Mucosa of rectum (tissue), 2 donors: ENCODE results near the gene CELSR1.

Source experiments
- H3K27ac ChIP-seq, 2 donors: one replicate each; pipeline ENCODE4 v1.7.0; 2013; ENCODE audit warnings: inconsistent platforms in 2 of 2, low read depth in 2 of 2, low read length in 2 of 2
- H3K27me3 ChIP-seq, 2 donors: one replicate each; pipeline ENCODE4 v1.7.0; 2013; ENCODE audit warnings: low read length in 2 of 2; ENCODE audit not compliant: control insufficient read depth in 2 of 2, insufficient read depth in 2 of 2
- H3K36me3 ChIP-seq, 2 donors: one replicate each; pipeline ENCODE4 v1.7.0; 2013; ENCODE audit warnings: low read length in 2 of 2; ENCODE audit not compliant: control insufficient read depth in 2 of 2, insufficient read depth in 2 of 2
- H3K4me1 ChIP-seq, 2 donors: one replicate each; pipeline ENCODE4 v1.7.0; 2013; ENCODE audit warnings: low read length in 2 of 2, mild to moderate bottlenecking in 1 of 2; ENCODE audit not compliant: control insufficient read depth in 2 of 2, insufficient read depth in 2 of 2
- H3K4me3 ChIP-seq, 2 donors: one replicate each; pipeline ENCODE4 v1.7.0; 2013; ENCODE audit warnings: low read length in 2 of 2
- H3K9ac ChIP-seq, 2 donors: one replicate each; pipeline ENCODE4 v1.7.0; 2013; ENCODE audit warnings: low read length in 2 of 2, low read depth in 1 of 2, mild to moderate bottlenecking in 1 of 2
- H3K9me3 ChIP-seq, 2 donors: one replicate each; pipeline ENCODE4 v1.7.0; 2013; ENCODE audit warnings: low read length in 2 of 2; ENCODE audit not compliant: control insufficient read depth in 2 of 2
- donor health status: healthy.
- donor health status: Normal muscosa, but diverticular disease.

CELSR1 gene

DNA sequence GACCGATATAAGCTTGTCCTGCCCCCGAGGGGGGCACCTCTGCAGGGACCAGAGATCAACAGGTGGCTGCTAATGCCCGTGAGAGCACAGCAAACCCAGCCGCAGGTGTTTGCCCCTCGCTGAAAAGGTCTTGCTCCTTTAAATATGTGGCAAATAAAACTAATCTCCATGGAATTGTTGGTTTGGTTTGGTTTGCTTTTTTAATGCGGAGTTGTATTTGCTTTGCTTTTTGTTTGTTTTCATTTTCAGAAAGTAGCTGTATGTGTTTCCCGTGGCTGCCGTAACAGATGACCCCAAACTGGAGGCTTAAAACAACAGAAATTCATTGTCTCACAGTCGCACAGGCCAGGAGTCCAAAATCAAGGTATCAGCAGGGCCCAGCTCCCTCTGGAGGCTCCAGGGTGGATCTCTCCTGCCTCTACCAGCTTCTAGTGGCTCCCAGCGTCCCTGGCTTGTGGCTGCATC lies 93.0 kb downstream of the CELSR1 start:
- H3K9me3 ChIP-seq, result no peaks in the 10 kb centered on the region
- H3K4me1 ChIP-seq, result peaks cover 6 to 15% of the 10 kb centered on the region in 2 donors
- H3K27ac ChIP-seq, result peak overlapping the region; percentile 23 to 63
- H3K9ac ChIP-seq, result peak overlapping the region in 1 of 2 donors; percentile 25
- H3K27me3 ChIP-seq, result no peaks in the 10 kb centered on the region
- no peak overlapping the region for H3K4me3 ChIP-seq
- no peaks in the 10 kb centered on the region for H3K36me3 ChIP-seq

DNA sequence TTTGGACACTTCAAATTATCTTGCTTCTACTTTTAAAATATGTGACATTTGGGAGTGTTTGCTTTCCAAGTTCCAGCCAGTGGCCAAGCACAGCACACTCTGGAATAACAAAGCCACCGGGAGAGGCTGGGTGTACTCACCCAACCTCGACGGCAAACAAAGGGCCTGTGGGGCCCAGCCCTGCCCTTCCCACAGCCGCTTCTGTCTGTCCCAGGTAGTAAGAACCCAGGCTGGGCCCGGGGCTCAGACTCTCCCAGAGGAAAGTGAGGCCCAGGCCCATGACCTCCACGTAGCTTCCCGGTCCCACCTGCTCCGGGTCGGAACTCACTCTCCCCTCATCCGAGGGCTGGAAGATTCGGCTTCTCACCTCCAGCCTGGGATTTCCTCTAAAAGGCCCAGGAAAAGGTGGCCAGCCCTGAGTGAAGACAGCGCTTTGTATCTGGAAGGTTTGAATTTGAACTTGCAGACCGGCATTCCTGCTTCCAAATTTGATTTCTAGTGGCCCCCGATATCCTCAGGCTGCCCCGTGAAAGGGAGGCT lies 93.5 kb downstream of the CELSR1 start:
- Histone ChIP-seq H3K27me3 (no peaks in the 10 kb centered on the region), H3K9me3 (no peaks in the 10 kb centered on the region), H3K9ac (peak overlapping the region in 1 of 2 donors; percentile 25), H3K27ac (peak overlapping the region; percentile 23 to 63), H3K36me3 (no peaks in the 10 kb centered on the region), H3K4me1 (peaks cover 6 to 15% of the 10 kb centered on the region in 2 donors), H3K4me3 (no peak overlapping the region)

DNA sequence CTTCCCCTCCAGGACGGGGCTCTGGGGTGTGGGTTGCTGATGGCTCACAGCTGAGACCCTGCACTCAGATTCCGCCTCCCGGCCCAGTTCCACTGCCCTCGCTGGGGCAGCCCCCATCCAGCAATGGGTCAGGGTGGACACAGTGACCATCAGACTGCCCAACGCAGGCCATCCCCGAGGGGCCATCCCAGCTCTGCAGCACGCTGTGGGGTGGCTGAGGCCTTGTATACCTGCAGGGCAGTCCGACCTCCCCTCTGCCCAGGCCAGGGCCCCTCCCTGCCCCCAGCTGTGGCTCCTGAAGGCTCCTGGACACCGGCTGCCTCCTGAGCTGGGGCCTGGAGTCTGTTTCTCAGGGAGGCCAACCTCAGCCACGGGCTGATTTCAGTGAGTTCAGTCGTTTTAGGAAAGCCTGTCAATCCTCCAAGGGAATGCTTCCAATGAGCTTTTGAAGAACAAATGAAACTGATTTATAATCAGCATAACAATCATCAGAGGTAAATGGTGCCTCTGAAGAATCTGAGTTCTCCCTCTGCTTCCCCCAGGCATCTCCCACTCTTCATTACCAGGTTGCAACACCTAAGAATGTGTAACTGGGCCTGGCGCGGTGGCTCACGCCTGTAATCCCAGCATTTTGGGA lies 95.1 kb downstream of the CELSR1 start:
- no peak overlapping the region for H3K4me3 ChIP-seq
- H3K4me1 ChIP-seq, result peaks cover 6 to 15% of the 10 kb centered on the region in 2 donors
- no peak overlapping the region for H3K9ac ChIP-seq
- no peaks in the 10 kb centered on the region for H3K27me3 ChIP-seq
- H3K36me3 ChIP-seq, result no peaks in the 10 kb centered on the region
- no peaks in the 10 kb centered on the region for H3K9me3 ChIP-seq
- no peak overlapping the region for H3K27ac ChIP-seq

DNA sequence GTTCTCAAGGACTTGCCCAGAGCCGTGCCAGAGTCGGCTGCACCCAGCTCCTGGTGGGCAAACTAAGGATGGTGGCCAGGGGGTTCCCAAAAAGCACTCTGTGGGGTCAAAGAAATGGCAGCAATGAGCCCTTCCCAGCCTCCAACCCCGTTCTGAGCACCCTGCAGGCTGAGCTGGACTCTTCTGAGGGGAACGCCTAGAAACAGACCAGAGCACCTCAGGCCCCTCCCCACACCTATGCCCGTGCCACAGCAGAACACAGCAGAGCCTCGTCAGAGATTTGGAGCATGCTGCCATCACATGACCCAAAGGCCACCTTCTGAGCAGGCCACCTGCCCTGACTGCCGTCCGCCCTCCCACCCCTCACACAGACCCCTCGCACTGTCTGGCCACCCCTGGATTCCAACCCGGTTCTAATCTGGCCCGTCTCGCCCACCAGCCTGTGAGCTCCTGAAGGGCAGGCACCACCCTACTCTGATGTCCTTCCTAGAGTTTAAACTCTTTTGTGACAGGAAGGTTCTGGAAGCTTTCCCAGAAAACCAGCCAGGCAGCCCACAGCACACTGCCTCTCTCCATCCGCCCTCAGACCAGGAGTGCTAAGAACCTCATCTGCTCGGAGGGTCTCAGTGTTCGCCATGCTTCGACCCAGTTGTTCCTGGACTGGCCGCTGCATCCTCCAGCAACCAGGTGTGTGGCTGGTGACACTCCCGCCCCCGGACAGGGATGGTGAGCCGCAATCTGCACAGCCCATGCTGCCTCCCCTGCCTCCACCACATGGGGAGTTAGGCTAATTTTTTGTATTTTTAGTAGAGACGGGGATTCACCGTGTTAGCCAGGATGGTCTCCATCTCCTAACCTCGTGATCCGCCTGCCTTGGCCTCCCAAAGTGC lies 97.6 kb downstream of the CELSR1 start:
- no peak overlapping the region for H3K4me3 ChIP-seq
- H3K9ac ChIP-seq, result no peak overlapping the region
- H3K4me1 ChIP-seq, result peaks cover 6 to 15% of the 10 kb centered on the region in 2 donors
- no peak overlapping the region for H3K27ac ChIP-seq
- no peaks in the 10 kb centered on the region for H3K27me3 ChIP-seq
- H3K9me3 ChIP-seq, result no peaks in the 10 kb centered on the region
- H3K36me3 ChIP-seq, result no peaks in the 10 kb centered on the region

DNA sequence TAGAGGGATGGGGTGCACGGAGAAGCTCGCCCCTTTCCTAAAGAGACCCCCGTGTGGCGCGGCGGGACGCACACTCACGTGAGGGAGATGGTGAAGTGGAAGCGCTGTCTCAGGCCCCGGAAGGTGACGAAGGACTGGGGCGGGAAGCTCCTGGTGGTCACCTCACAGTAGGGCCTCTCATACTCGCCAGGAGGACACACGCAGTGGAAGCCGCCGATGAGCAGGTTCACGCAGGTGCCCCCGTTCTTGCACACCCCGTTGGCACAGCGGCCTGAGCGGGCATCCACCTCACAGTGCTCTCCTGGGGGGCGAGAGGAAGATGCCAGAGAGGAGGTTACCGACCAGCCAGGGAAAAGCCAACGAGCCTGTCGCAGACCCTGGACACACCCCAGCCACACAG lies 98.3 kb downstream of the CELSR1 start:
- Histone ChIP-seq H3K36me3 (no peaks in the 10 kb centered on the region), H3K9ac (no peak overlapping the region), H3K27me3 (no peaks in the 10 kb centered on the region), H3K4me3 (no peak overlapping the region), H3K27ac (no peak overlapping the region), H3K9me3 (no peaks in the 10 kb centered on the region), H3K4me1 (peaks cover 6 to 11% of the 10 kb centered on the region in 2 donors)

DNA sequence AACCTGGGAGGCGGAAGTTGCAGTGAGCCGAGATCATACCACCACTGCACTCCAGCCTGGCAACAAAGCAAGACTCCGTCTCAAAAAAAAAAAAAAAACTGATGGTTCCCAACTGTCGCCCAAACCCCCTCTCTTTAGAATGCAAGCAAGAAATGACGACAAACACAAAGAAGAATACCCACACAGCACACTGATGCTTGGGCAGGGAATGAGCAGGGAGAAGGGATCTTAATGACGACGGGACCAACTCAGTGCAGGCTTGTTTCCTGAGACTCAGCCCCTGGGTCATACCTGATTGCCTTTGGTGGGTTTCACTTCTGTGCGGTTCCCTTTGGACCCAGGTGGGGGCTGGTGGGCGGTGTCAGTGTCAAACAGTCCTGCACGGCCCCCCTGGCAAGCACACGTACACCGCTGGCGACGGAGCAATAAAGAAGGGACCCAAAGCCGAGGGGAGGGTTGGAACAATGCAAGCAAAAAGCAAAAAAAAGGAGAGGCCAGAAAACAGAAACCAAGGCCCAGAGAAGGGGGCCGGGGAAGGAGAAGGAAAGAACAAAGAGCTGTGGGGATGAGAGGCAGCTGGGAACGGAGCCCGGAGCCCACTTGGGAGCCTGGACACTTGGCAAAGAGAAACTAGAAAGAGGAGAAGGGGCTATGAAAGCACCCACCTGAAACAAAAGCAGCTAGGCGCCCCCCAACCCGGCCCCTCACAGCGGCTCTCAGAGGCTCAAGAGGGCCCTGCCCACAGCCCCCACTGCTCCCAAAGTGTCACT lies 99.6 kb downstream of the CELSR1 start:
- Histone ChIP-seq H3K36me3 (no peaks in the 10 kb centered on the region), H3K27me3 (no peaks in the 10 kb centered on the region), H3K4me1 (no peaks in the 10 kb centered on the region), H3K9me3 (no peaks in the 10 kb centered on the region), H3K27ac (no peak overlapping the region), H3K9ac (no peak overlapping the region), H3K4me3 (no peak overlapping the region)

DNA sequence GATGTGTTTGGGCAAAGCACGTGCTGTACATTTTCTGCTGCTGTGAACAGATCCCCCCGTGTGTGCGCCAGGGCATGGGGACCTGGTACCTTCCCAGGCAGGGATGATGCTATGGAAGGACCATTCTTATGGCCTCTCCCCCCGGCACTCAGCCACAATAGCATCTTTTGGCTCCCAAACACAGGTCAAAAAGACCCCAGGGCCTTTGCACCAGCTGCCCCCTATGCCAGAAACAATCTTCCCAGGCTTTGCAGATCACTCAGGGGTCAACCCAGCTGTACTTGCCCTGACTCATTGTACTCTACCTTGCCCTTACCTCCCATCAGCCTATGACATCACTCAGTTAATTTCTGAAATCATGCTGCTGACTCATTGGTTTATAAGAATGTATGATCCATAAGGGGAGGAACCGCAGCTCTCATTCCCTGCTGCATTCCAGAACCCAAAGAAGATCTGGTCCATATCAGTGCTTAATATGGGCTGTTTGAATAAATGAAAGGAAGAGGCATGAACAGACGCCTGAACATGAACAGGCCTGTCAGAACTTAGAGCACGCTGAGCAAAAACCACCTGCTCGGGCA lies 100.7 kb downstream of the CELSR1 start:
- Histone ChIP-seq H3K9me3 (no peaks in the 10 kb centered on the region), H3K27me3 (no peaks in the 10 kb centered on the region), H3K9ac (no peak overlapping the region), H3K36me3 (no peaks in the 10 kb centered on the region), H3K4me3 (no peak overlapping the region), H3K4me1 (peaks cover 6 to 11% of the 10 kb centered on the region in 2 donors), H3K27ac (no peak overlapping the region)

DNA sequence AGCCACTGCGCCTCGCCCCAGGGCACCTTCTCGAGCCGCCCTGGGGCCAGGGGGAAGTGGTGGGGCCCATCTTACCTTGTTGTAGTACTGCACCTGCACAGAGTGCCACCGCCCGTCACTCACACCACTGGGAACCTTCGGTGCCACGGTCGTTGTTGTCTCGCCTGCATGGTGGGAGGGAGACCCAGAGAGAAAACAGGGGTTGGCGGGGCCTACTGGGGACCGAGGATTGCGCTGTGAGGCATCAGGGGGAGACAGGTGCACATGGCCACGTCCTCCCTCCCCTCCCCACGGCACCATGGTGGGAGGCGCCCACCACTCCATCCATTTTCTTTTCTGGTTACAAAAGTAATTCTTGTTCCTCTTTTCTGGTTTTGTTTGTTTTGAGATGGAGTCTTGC lies 104.1 kb downstream of the CELSR1 start:
- H3K9ac ChIP-seq, result no peak overlapping the region
- no peak overlapping the region for H3K27ac ChIP-seq
- H3K4me1 ChIP-seq, result peaks cover 24 to 37% of the 10 kb centered on the region in 2 donors
- H3K27me3 ChIP-seq, result no peaks in the 10 kb centered on the region
- no peaks in the 10 kb centered on the region for H3K36me3 ChIP-seq
- no peaks in the 10 kb centered on the region for H3K9me3 ChIP-seq
- no peak overlapping the region for H3K4me3 ChIP-seq

DNA sequence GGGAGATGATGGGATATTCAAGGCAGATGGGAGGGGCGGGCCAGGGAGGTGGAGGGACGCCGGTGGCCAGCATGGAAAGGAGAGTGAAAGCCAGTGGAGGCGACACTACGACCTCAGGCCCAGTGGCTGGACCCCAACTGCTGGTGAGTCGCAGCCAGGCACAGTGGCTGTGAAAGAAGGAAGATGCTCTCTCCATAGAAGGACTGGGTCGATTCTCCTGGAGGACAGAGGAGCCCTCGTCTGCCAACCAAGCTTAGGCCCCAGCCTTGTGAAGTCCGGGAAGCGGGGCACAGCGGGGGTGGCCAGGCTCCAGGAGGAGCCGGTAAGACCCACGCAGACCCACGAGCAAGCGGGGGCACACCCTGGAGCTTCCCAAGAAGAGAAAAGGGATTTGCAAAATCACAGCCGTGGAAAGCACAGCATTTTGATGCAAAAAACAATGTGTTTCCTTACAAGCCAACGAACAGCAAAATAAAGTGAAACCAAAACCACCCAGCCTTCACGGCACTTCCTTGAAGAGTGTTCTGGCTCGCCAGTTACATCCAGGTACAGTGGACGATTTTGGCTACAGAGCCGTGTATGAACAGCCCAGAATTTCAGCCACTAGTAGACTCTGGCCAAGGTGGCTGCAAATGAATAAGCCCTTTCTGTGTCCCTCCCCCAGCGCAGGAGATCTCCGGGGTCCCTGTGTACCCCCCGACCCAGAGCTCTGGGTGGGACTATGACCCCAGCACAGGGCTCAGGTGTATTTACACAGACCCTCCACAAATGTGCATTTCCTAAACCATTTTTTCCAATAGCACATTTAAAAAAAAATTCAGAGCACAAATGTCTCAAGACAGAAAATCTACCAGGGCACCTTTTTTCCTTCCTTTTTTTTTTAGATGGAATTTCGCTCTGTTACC lies 105.0 kb downstream of the CELSR1 start:
- Histone ChIP-seq H3K9me3 (no peaks in the 10 kb centered on the region), H3K27ac (peak overlapping the region; percentile 49 to 78), H3K36me3 (no peaks in the 10 kb centered on the region), H3K9ac (peak overlapping the region; percentile 77 to 83), H3K4me1 (peaks cover 24 to 37% of the 10 kb centered on the region in 2 donors), H3K4me3 (peak overlapping the region; percentile 65 to 81), H3K27me3 (no peaks in the 10 kb centered on the region)
